HepG2 (cell line): ENCODE results near the gene CDKN2C. TPM values are rescaled to one million over a fixed set of nuclear protein-coding genes. Genes with fewer than 3 reads are reported as not detected.

Experiments used
- ATAC-seq: fragments of 200-7000 bp; cut with Tn5 transposase; 3 replicates; pipeline ENCODE4 v1.9.1; 2020; ENCODE audit warnings: mild to moderate bottlenecking, moderate library complexity
- BruUV-seq: library from RNA; stranded (reverse); fragments of 400-500 nt; replicated peaks from 2 replicates; lab custom pipeline; 2021; lab: Mats Ljungman, UMichigan
- CTCF ChIA-PET: fragments of 300-600 bp; formaldehyde crosslinking; extraction: SDS; loops from one replicate; lab custom pipeline; 2021; ENCODE audit warnings: low total read pairs, inconsistent platforms, low intra/inter-chr PET ratio; lab: Yijun Ruan, JAX
- POLR2A ChIA-PET: fragments of 350-600 bp; sonication (Branson Sonifier 250); formaldehyde crosslinking; loops from one replicate; lab custom pipeline; 2020; ENCODE audit warnings: antibody characterized with exemption, inconsistent platforms; lab: Yijun Ruan, JAX
- DNase-seq: peaks from one replicate; pipeline ENCODE4 v3.0.0-alpha.2; 2015; ENCODE audit warnings: low spot score
- FAIRE-seq: peaks from 3 replicates; lab custom pipeline; 2011; peaks lifted over from hg19 to GRCh38; lab: Jason Lieb, UNC
- H2AFZ ChIP-seq: one replicate; pipeline ENCODE4 v1.6.1; 2011; ENCODE audit warnings: low read length, inconsistent platforms
- H3K27ac ChIP-seq: fragments of 300-600 bp; 3 replicates; pipeline ENCODE4 v1.8.0; 2011; ENCODE audit warnings: mixed run types, mild to moderate bottlenecking, mixed read lengths, low read length, inconsistent platforms; ENCODE audit not compliant: insufficient read depth; ENCODE audit errors: extremely low read length
- H3K27me3 ChIP-seq, 2 experiments: fragments of 200-600 bp in 1 of 2; 2 replicates in 1 of 2; 3 replicates in 1 of 2; pipeline versions ENCODE4 v1.6.0 to v1.8.0; 2011; ENCODE audit warnings: low read length in 2 of 2, mild to moderate bottlenecking in 2 of 2, moderate library complexity in 2 of 2, inconsistent platforms in 1 of 2; ENCODE audit not compliant: insufficient read depth in 2 of 2, control insufficient read depth in 1 of 2
- H3K36me3 ChIP-seq, 2 experiments: fragments of 200-600 bp in 1 of 2; replicated peaks in 1 of 2; 2 replicates in 1 of 2; 3 replicates in 1 of 2; pipeline versions ENCODE4 v1.5.1 to v1.8.0; 2011; ENCODE audit warnings: low read length in 2 of 2, inconsistent platforms in 1 of 2; ENCODE audit not compliant: insufficient read depth in 2 of 2, control insufficient read depth in 1 of 2
- H3K4me1 ChIP-seq: 2 replicates; pipeline ENCODE4 v1.5.1; 2012; ENCODE audit warnings: low read length, inconsistent platforms; ENCODE audit not compliant: insufficient read depth
- H3K4me2 ChIP-seq: 2 replicates; pipeline ENCODE4 v1.6.0; 2011; ENCODE audit warnings: low read depth, low read length, inconsistent platforms
- H3K4me3 ChIP-seq, 3 experiments: fragments of 200-600 bp in 1 of 3; sonication (generic), shearing (Covaris generic) in 1 of 3; replicated peaks in 1 of 3; 2 replicates each; pipeline ENCODE4 v1.5.1; 2011 to 2016; ENCODE audit warnings: low read length in 3 of 3, inconsistent platforms in 2 of 3, low read depth in 2 of 3, mild to moderate bottlenecking in 2 of 3, control low read depth in 1 of 3, mixed read lengths in 1 of 3; ENCODE audit not compliant: insufficient read depth in 1 of 3
- H3K79me2 ChIP-seq: one replicate; pipeline ENCODE4 v1.6.1; 2011; ENCODE audit warnings: low read length, inconsistent platforms; ENCODE audit not compliant: insufficient read depth
- H3K9ac ChIP-seq: 2 replicates; pipeline ENCODE4 v1.6.0; 2011; ENCODE audit warnings: mild to moderate bottlenecking, low read depth, low read length, inconsistent platforms; ENCODE audit not compliant: insufficient read depth
- H3K9me3 ChIP-seq: 2 replicates; pipeline ENCODE4 v1.5.1; 2012; ENCODE audit warnings: mild to moderate bottlenecking, low read length
- H4K20me1 ChIP-seq: 2 replicates; pipeline ENCODE4 v1.6.0; 2011; ENCODE audit warnings: inconsistent platforms, mild to moderate bottlenecking, low read length, moderate library complexity; ENCODE audit not compliant: insufficient read depth
- DMAP1 ChIP-seq: IDR thresholded peaks from 2 replicates; pipeline ENCODE4 v1.6.1; 2016
- FOXK1 ChIP-seq: sonication (generic); formaldehyde crosslinking; IDR thresholded peaks from 2 replicates; pipeline ENCODE4 v1.4.0; 2020; ENCODE audit warnings: low read depth, missing genetic modification reagents, borderline replicate concordance
- JDP2 ChIP-seq: sonication (generic); formaldehyde crosslinking; IDR thresholded peaks from 2 replicates; pipeline ENCODE4 v1.8.1; 2022; ENCODE audit warnings: missing genetic modification reagents, borderline replicate concordance
- KDM1A ChIP-seq: IDR thresholded peaks from 2 replicates; pipeline ENCODE4 v1.6.1; 2016; ENCODE audit warnings: missing compliant biosample characterization
- MTF1 ChIP-seq: sonication (generic); formaldehyde crosslinking; IDR thresholded peaks from 2 replicates; pipeline ENCODE4 v1.5.0; 2020; ENCODE audit warnings: missing genetic modification reagents
- NFRKB ChIP-seq: fragments of 450-650 bp; IDR thresholded peaks from 2 replicates; pipeline ENCODE4 v1.6.1; 2017
- NR2F2 ChIP-seq: IDR thresholded peaks from 2 replicates; pipeline ENCODE4 v1.6.1; 2012; ENCODE audit warnings: low read depth, inconsistent platforms, borderline replicate concordance
- REXO4 ChIP-seq: sonication (generic); formaldehyde crosslinking; IDR thresholded peaks from 2 replicates; pipeline ENCODE4 v1.8.0; 2022; ENCODE audit warnings: missing genetic modification reagents, mild to moderate bottlenecking, borderline replicate concordance
- SMAD1 ChIP-seq: sonication (generic); formaldehyde crosslinking; IDR thresholded peaks from 2 replicates; pipeline ENCODE4 v1.4.0; 2020; ENCODE audit warnings: missing genetic modification reagents, low read depth, mild to moderate bottlenecking, borderline replicate concordance
- SOX5 ChIP-seq: IDR thresholded peaks from 2 replicates; pipeline ENCODE4 v1.6.1; 2016; ENCODE audit warnings: borderline replicate concordance
- SPEN ChIP-seq: sonication (generic); formaldehyde crosslinking; IDR thresholded peaks from 2 replicates; pipeline ENCODE4 v1.5.1; 2020; ENCODE audit warnings: low read depth, mild to moderate bottlenecking, missing genetic modification reagents
- TAF15 ChIP-seq: fragments of 200-400 bp; formaldehyde crosslinking; IDR thresholded peaks from one replicate; pipeline ENCODE4 v1.6.1; 2018; ENCODE audit warnings: mild to moderate bottlenecking, low read depth, low read length; ENCODE audit not compliant: poor library complexity, severe bottlenecking
- ZNF136 ChIP-seq: sonication (generic); formaldehyde crosslinking; IDR thresholded peaks from 2 replicates; pipeline ENCODE4 v1.8.1; 2022; ENCODE audit warnings: low read depth, mild to moderate bottlenecking, moderate library complexity, missing genetic modification reagents
- ZNF333 ChIP-seq: sonication (generic); formaldehyde crosslinking; IDR thresholded peaks from 2 replicates; pipeline ENCODE4 v1.4.0; 2020; ENCODE audit warnings: mild to moderate bottlenecking, missing genetic modification reagents, borderline replicate concordance
- ZNF530 ChIP-seq: sonication (generic); formaldehyde crosslinking; IDR thresholded peaks from 2 replicates; pipeline ENCODE4 v1.5.0; 2020; ENCODE audit warnings: low read depth, mild to moderate bottlenecking, missing genetic modification reagents
- ZNF891 ChIP-seq: sonication (generic); formaldehyde crosslinking; IDR thresholded peaks from 2 replicates; pipeline ENCODE4 v1.5.0; 2020; ENCODE audit warnings: mild to moderate bottlenecking, missing genetic modification reagents
- WGBS: methylation state at CpG from one replicate; pipeline ENCODE4 v1.1.6; 2017; ENCODE audit warnings: low lambda C conversion rate; 5-methylcytosine and 5-hydroxymethylcytosine counted together
- in situ Hi-C: cut with HindIII; loops from 2 replicates; pipeline ENCODE4 v1.10.0; 2017; ENCODE audit warnings: low pct_unique_long_range_greater_than_20kb; ENCODE audit not compliant: extremely low pct_ligation_motif_present
- intact Hi-C: fragments of 100-400 bp; cut with micrococcal nuclease; formaldehyde crosslinking; loops from one replicate; pipeline ENCODE4 v1.10.0; 2022; ENCODE audit not compliant: unreplicated experiment
- polyA plus RNA-seq, 8 experiments: library from polyadenylated mRNA; depleted of rRNA in 3 of 8; stranded (reverse) in 7 of 8; unstranded in 1 of 8; fragments of >200 nt; fragmentation: Illumina TruSeq in 4 of 8; extraction: Trizol in 4 of 8; gene quantifications; 2 replicates each; pipeline versions ENCODE4 v1.2.1 to v1.2.3, GENCODE V29; 2011 to 2016; ENCODE audit warnings: low read depth in 4 of 8, missing spikeins in 1 of 8, mixed read lengths in 1 of 8; ENCODE audit not compliant: insufficient read depth in 1 of 8
- total RNA-seq, 5 experiments: library from RNA; depleted of rRNA; stranded (reverse); fragments of >200 nt; fragmentation: Illumina TruSeq; extraction: Trizol; gene quantifications; 2 replicates each; pipeline ENCODE4 v1.2.3, GENCODE V29; 2016; ENCODE audit warnings: low read depth in 1 of 5
- TF ChIP-seq, protein P1 (sequence below): sonication (generic); formaldehyde crosslinking; conservative IDR thresholded peaks from 2 replicates; pipeline ENCODE4 v1.4.0; 2020; ENCODE audit warnings: missing genetic modification reagents

The CDKN2C gene
- total and polyA plus RNA-seq, 2 of the 13 experiments (the other 11 are each of a cell fraction or from before 2014, with no cell fraction given): 7.8 to 13.7 TPM

GRCh38 chr1:50982611-50983010 is 12.6 kb downstream of the CDKN2C start (continued):
- TF ChIP-seq ZNF530: no peak
- no peak for TF ChIP-seq ZNF333
- no peak for TF ChIP-seq ZNF136
- no peak for TF ChIP-seq NR2F2
- no peak for TF ChIP-seq KDM1A (CRISPR knock-in tag)
- no peak for TF ChIP-seq JDP2 (CRISPR knock-in tag)
- TF ChIP-seq SMAD1: no peak

DNA sequence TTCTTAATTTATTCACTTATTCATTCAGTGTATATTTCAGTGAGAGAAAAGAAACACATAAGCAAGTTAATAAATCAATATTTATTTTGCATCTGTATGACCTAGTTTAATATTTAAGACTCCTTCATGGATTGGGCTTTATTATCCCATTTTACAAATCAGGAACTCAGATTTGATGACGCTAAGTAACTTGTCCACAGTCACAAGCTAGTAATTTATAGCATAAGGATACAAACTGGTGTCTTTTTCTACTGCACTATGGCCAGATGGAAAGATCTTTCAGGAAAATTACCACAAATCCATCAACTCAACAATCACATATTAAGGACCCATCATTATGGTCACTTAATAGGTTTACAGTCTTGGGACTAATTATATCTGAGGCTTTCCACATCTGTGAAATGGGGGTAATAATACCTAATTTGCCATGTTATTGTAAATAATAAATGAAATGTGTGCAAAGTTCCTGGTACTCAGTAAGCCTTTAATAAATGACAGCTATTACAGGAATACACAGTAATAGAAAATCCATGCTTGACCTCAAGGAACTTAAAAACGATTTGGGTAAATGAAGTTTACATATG is 13.3 kb downstream of the CDKN2C start:
- Histone ChIP-seq H4K20me1 (no peaks in the 10 kb centered on the region), H3K9me3 (no peaks in the 10 kb centered on the region), H3K36me3 (no peaks in the 10 kb centered on the region), H3K4me2 (no peak overlapping the region), H3K27me3 (no peaks in the 10 kb centered on the region), H3K27ac (no peak overlapping the region), H2AFZ (no peak overlapping the region), H3K4me1 (peaks cover 15% of the 10 kb centered on the region), H3K9ac (no peak overlapping the region), H3K4me3 (no peak overlapping the region), H3K79me2 (peaks cover 21% of the 10 kb centered on the region)
- FAIRE-seq: no peak
- BruUV-seq: no TSS peak
- intact Hi-C loops: no loop called here
- no peak for TF ChIP-seq REXO4
- no peak for TF ChIP-seq NFRKB
- TF ChIP-seq TAF15: no peak
- no peak for TF ChIP-seq SPEN (CRISPR knock-in tag)
- TF ChIP-seq SOX5 (CRISPR knock-in tag): no peak
- no peak for TF ChIP-seq DMAP1
- TF ChIP-seq FOXK1 (CRISPR knock-in tag): no peak
- TF ChIP-seq ZNF891: no peak
- no peak for TF ChIP-seq MTF1 (CRISPR knock-in tag)
- TF ChIP-seq, protein P1, sequence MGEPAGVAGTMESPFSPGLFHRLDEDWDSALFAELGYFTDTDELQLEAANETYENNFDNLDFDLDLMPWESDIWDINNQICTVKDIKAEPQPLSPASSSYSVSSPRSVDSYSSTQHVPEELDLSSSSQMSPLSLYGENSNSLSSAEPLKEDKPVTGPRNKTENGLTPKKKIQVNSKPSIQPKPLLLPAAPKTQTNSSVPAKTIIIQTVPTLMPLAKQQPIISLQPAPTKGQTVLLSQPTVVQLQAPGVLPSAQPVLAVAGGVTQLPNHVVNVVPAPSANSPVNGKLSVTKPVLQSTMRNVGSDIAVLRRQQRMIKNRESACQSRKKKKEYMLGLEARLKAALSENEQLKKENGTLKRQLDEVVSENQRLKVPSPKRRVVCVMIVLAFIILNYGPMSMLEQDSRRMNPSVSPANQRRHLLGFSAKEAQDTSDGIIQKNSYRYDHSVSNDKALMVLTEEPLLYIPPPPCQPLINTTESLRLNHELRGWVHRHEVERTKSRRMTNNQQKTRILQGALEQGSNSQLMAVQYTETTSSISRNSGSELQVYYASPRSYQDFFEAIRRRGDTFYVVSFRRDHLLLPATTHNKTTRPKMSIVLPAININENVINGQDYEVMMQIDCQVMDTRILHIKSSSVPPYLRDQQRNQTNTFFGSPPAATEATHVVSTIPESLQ: no peak
- DNase-seq: no peak
- POLR2A ChIA-PET: no interaction called here
- ATAC-seq: no peak
- in situ Hi-C loops: no loop called here
- CTCF ChIA-PET: no interaction called here
- 74% methylated on average over 2 of the region's 2 CpGs for WGBS
